Astrocyte of the cerebellum (primary cell): Measurements from ENCODE around the gene TSPAN12.
A peak's percentile ranks its signal among the peaks of the same experiment; 100 is the strongest.
"Not testable (repeated sequence)": the region's sequence is repeated elsewhere in the genome, so short reads cannot be mapped to it uniquely, and the experiment has no call there.

Source experiments
- DNase-seq: peaks from one replicate; pipeline ENCODE4 v3.0.0-alpha.2; 2011; ENCODE audit warnings: low read depth
- H3K4me3 ChIP-seq: 2 replicates; pipeline ENCODE4 v1.5.1; 2011; ENCODE audit warnings: mild to moderate bottlenecking, low read depth, low read length, moderate library complexity
- CTCF ChIP-seq: IDR thresholded peaks from 2 replicates; pipeline ENCODE4 v1.5.1; 2012; ENCODE audit warnings: low read length, low read depth, moderate library complexity, mild to moderate bottlenecking; ENCODE audit errors: missing control alignments
- in situ Hi-C: cut with HindIII; loops from 2 replicates; pipeline ENCODE4 v1.10.0; 2017; ENCODE audit warnings: low sequenced_read_pairs

TSPAN12 gene

GRCh38 chr7:120857588-120858573 lies at the start of gene TSPAN12:
Gene TSPAN12 (minus strand): TSS chr7:120858144. CDS start chr7:120856763, 1,381 bp downstream.
- peak; percentile 19 for DNase-seq
- peak; percentile 71 for TF ChIP-seq CTCF
- peak within 1 kb of the TSS; percentile 72 for H3K4me3 ChIP-seq
- in situ Hi-C loops: no loop called here

- no peak overlapping the region for H3K4me3 ChIP-seq
- in situ Hi-C loops: no loop called here
- TF ChIP-seq CTCF: no peak
- no peak for DNase-seq
These were observed 41.0 kb upstream of the TSPAN12 start for GRCh38 chr7:120898715-120899499.

GRCh38 chr7:120895253-120895652 lies 37.3 kb upstream of the TSPAN12 start:
- in situ Hi-C loops, H3K4me3 ChIP-seq, DNase-seq: not testable (repeated sequence)

- H3K4me3 ChIP-seq, DNase-seq, in situ Hi-C loops: not testable (repeated sequence)
These were observed 27.7 kb upstream of the TSPAN12 start for GRCh38 chr7:120885602-120886001.

- H3K4me3 ChIP-seq: no peak overlapping the region
- in situ Hi-C loops: no loop called here
- no peak for DNase-seq
- no peak for TF ChIP-seq CTCF
These were observed 19.8 kb upstream of the TSPAN12 start for GRCh38 chr7:120877701-120878100.

- DNase-seq: no peak
- no peak overlapping the region for H3K4me3 ChIP-seq
- in situ Hi-C loops: no loop called here
- TF ChIP-seq CTCF: no peak
These were observed 19.0 kb upstream of the TSPAN12 start for GRCh38 chr7:120876922-120877321.

GRCh38 chr7:120874722-120875121 lies 16.8 kb upstream of the TSPAN12 start:
- DNase-seq: no peak
- in situ Hi-C loops: no loop called here
- no peak for TF ChIP-seq CTCF
- no peak overlapping the region for H3K4me3 ChIP-seq
